Left forelimb (tissue), 1 donor: Measurements from ENCODE around the gene NPR2.
A peak's percentile ranks its signal among the peaks of the same experiment; 100 is the strongest.

ENCODE experiments used
- DNase-seq: peaks from one replicate; pipeline ENCODE4 v3.0.0-alpha.2; 2018; ENCODE audit warnings: low spot score

Gene NPR2

GRCh38 chr9:35801328-35802128 lies 10.1 kb downstream of the NPR2 start:
- no peak for DNase-seq

GRCh38 chr9:35806101-35806500 lies 14.7 kb downstream of the NPR2 start:
- no peak for DNase-seq

GRCh38 chr9:35808433-35808832 lies 17.0 kb downstream of the NPR2 start:
- no peak for DNase-seq

- DNase-seq: no peak
Measured at GRCh38 chr9:35810122-35810521, 18.7 kb downstream of the NPR2 start.

- DNase-seq: no peak
Measured at GRCh38 chr9:35811381-35812024, 20.1 kb downstream of the NPR2 start.

GRCh38 chr9:35812025-35812602 lies 20.7 kb downstream of the NPR2 start, which contains the start of gene SPAG8:
Gene SPAG8 (minus strand): TSS chr9:35812262. CDS start chr9:35812147, 115 bp downstream.
- DNase-seq: peak; percentile 89

- no peak for DNase-seq
Measured at GRCh38 chr9:35813434-35814105, 22.2 kb downstream of the NPR2 start.

- no peak for DNase-seq
Measured at GRCh38 chr9:35814106-35814840, 22.9 kb downstream of the NPR2 start.

- DNase-seq: peak; percentile 94
Measured at GRCh38 chr9:35814841-35815543, 23.6 kb downstream of the NPR2 start, which contains the start of gene HINT2. Gene HINT2 (minus strand): TSS chr9:35815042. CDS start chr9:35814979, 63 bp downstream.

GRCh38 chr9:35816708-35817107 lies 25.3 kb downstream of the NPR2 start:
- no peak for DNase-seq

GRCh38 chr9:35818341-35818740 lies 26.9 kb downstream of the NPR2 start:
- DNase-seq: no peak

GRCh38 chr9:35820076-35820475 lies 28.7 kb downstream of the NPR2 start:
- no peak for DNase-seq

- no peak for DNase-seq
Measured at GRCh38 chr9:35822926-35823325, 31.5 kb downstream of the NPR2 start.

- DNase-seq: no peak
Measured at GRCh38 chr9:35826071-35826701, 34.8 kb downstream of the NPR2 start.

- DNase-seq: no peak
Measured at GRCh38 chr9:35827486-35827885, 36.1 kb downstream of the NPR2 start.

- no peak for DNase-seq
Measured at GRCh38 chr9:35828716-35829083, 37.3 kb downstream of the NPR2 start, which contains the start of gene FAM221B. Gene FAM221B (minus strand): TSS chr9:35828732. CDS start chr9:35826161, 2,571 bp downstream.

GRCh38 chr9:35829084-35829763 lies 37.8 kb downstream of the NPR2 start, which contains the start of gene TMEM8B:
Gene TMEM8B (plus strand): TSS chr9:35829228. CDS start chr9:35829448, 220 bp downstream.
- DNase-seq: peak; percentile 97

GRCh38 chr9:35829764-35830096 lies 38.3 kb downstream of the NPR2 start:
- DNase-seq: no peak

GRCh38 chr9:35831040-35831439 lies 39.6 kb downstream of the NPR2 start:
- no peak for DNase-seq

GRCh38 chr9:35832814-35833213 lies 41.4 kb downstream of the NPR2 start:
- no peak for DNase-seq
